GM23248 (cell line): ENCODE data around the gene FLT4. TPM values are rescaled to one million over a fixed set of nuclear protein-coding genes. Genes with fewer than 3 reads are reported as not detected.

Experiments used
- DNase-seq: peaks from one replicate; pipeline ENCODE4 v3.0.0-alpha.2; 2015
- H2AFZ ChIP-seq: fragments of 200-600 bp; sonication (generic); 2 replicates; pipeline ENCODE4 v1.6.1; 2016; ENCODE audit warnings: antibody characterized with exemption
- H3F3A ChIP-seq: fragments of 200-600 bp; sonication (generic); 2 replicates; pipeline ENCODE4 v1.6.1; 2016; ENCODE audit warnings: mild to moderate bottlenecking, antibody characterized with exemption, mixed run types; ENCODE audit not compliant: insufficient read depth
- H3K27ac ChIP-seq: fragments of 200-600 bp; sonication (generic); 2 replicates; pipeline ENCODE4 v1.5.1; 2016; ENCODE audit warnings: mild to moderate bottlenecking
- H3K27me3 ChIP-seq: fragments of 200-600 bp; sonication (generic); replicated peaks from 2 replicates; pipeline ENCODE4 v1.6.1; 2016; ENCODE audit warnings: mild to moderate bottlenecking; ENCODE audit not compliant: insufficient read depth
- H3K36me3 ChIP-seq: fragments of 200-600 bp; sonication (generic); 2 replicates; pipeline ENCODE4 v1.6.1; 2016; ENCODE audit warnings: low read depth, mild to moderate bottlenecking
- H3K4me1 ChIP-seq: fragments of 200-600 bp; sonication (generic); 2 replicates; pipeline ENCODE4 v1.6.1; 2016; ENCODE audit warnings: mild to moderate bottlenecking; ENCODE audit not compliant: insufficient read depth
- H3K4me2 ChIP-seq: fragments of 200-600 bp; sonication (generic); one replicate; pipeline ENCODE4 v1.6.1; 2016; ENCODE audit warnings: mild to moderate bottlenecking; ENCODE audit not compliant: unreplicated experiment
- H3K4me3 ChIP-seq: fragments of 200-600 bp; sonication (generic); 2 replicates; pipeline ENCODE4 v1.5.1; 2016; ENCODE audit warnings: mild to moderate bottlenecking
- H3K79me2 ChIP-seq: fragments of 200-600 bp; sonication (generic); 2 replicates; pipeline ENCODE4 v1.6.1; 2016; ENCODE audit warnings: mild to moderate bottlenecking; ENCODE audit not compliant: insufficient read depth
- H3K9ac ChIP-seq: fragments of 200-600 bp; sonication (generic); 2 replicates; pipeline ENCODE4 v1.6.1; 2016; ENCODE audit warnings: mild to moderate bottlenecking
- H3K9me2 ChIP-seq: fragments of 200-600 bp; sonication (generic); 2 replicates; pipeline ENCODE4 v1.6.1; 2016; ENCODE audit warnings: mixed run types, mild to moderate bottlenecking, moderate library complexity; ENCODE audit not compliant: insufficient read depth
- H3K9me3 ChIP-seq: fragments of 200-600 bp; sonication (generic); one replicate; pipeline ENCODE4 v1.6.1; 2017; ENCODE audit warnings: low read depth
- H4K20me1 ChIP-seq: fragments of 200-600 bp; sonication (generic); 2 replicates; pipeline ENCODE4 v1.6.0; 2016; ENCODE audit not compliant: insufficient read depth
- EZH2 ChIP-seq: fragments of 200-600 bp; sonication (generic); IDR thresholded peaks from 2 replicates; pipeline ENCODE4 v1.6.1; 2018; ENCODE audit warnings: antibody characterized with exemption, mild to moderate bottlenecking; ENCODE audit not compliant: insufficient read depth, poor library complexity, severe bottlenecking
- EZH2phosphoT487 ChIP-seq: fragments of 200-600 bp; sonication (generic); IDR thresholded peaks from 2 replicates; pipeline ENCODE4 v1.6.1; 2018; ENCODE audit warnings: antibody characterized with exemption, moderate library complexity, mild to moderate bottlenecking, low read depth; ENCODE audit not compliant: insufficient read depth
- WGBS, 2 experiments: methylation state at CpG; one replicate each; pipeline ENCODE4 v1.1.6; 2015 to 2017; ENCODE audit warnings: low lambda C conversion rate in 2 of 2, low coverage in 1 of 2; ENCODE audit errors: missing lambda C conversion rate in 2 of 2; 5-methylcytosine and 5-hydroxymethylcytosine counted together
- in situ Hi-C: fragments of 300-500 bp; cut with MboI; formaldehyde crosslinking; loops from 2 replicates; pipeline ENCODE4 v1.15.0; 2020
- polyA plus RNA-seq: library from polyadenylated mRNA; unstranded; fragments of >200 nt; fragmentation: Nextera tagmentation; extraction: Ambion mirVana; gene quantifications from 2 replicates; pipeline ENCODE4 v1.2.1, GENCODE V29; 2016
- total RNA-seq: library from RNA; depleted of rRNA; stranded (reverse); fragments of >200 nt; shearing (Covaris generic); gene quantifications from 2 replicates; pipeline ENCODE4 v1.2.3, GENCODE V29; 2014

FLT4 gene
- total and polyA plus RNA-seq, 2 experiments from 2014 or later, result not detected

DNA sequence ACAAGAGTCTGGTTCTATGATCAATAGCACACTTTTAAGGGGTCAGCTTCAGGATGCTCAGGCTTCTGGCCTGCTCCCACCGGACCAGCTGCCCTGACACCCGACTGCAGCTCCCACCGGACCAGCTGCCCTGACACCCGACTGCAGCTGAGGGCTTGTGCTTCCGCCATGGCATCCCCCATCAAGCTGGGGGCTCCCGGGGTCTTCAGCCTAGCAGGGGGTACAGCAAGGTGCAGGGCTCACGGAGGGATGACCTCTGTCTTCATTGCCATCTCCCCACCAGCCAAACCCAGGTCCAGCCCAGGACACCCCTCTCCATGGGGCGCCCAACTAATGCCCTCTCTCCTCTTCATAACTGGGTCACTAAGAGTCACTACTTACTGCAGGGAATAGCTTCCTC, 1.9 kb downstream of the FLT4 start:
- Histone ChIP-seq H4K20me1 (no peaks in the 10 kb centered on the region), H3K36me3 (no peaks in the 10 kb centered on the region), H3F3A (no peaks in the 10 kb centered on the region), H3K4me2 (no peak overlapping the region), H3K79me2 (no peaks in the 10 kb centered on the region), H3K4me3 (no peak overlapping the region), H3K9me2 (no peaks in the 10 kb centered on the region), H3K4me1 (no peaks in the 10 kb centered on the region), H2AFZ (no peak overlapping the region), H3K27ac (no peak overlapping the region), H3K9me3 (no peaks in the 10 kb centered on the region), H3K9ac (no peak overlapping the region), H3K27me3 (peaks cover 57% of the 10 kb centered on the region)
- in situ Hi-C loops, result no loop called here
- DNase-seq, result no peak
- no peak for TF ChIP-seq EZH2phosphoT487
- 78 to 85% methylated on average over 6 to 7 of the region's 8 CpGs for WGBS, 2 experiments

DNA sequence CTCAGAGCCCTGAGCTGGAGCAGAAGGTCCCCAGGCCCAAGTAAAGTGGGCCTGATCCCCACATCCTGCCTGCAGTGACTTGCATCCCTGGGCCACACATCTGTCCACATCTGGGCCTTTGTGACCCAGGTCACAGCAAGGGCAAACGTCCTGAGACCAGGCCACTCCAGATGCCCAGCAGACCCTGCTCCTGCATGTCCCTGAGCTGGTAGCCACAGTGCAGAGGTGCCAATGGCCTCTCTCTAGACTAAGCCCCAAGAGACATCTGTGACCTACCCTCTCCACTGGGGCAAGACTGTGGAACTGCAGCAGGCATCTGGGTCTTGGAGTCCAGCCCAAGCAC, 2.5 kb downstream of the FLT4 start:
- no peak overlapping the region for H3K27ac ChIP-seq
- H3K9me2 ChIP-seq, result no peaks in the 10 kb centered on the region
- TF ChIP-seq EZH2 (no peak), EZH2phosphoT487 (no peak)
- WGBS, 2 experiments, result 0% methylated on average over 1 of the region's 1 CpG
- H3F3A ChIP-seq, result no peaks in the 10 kb centered on the region
- no peak overlapping the region for H2AFZ ChIP-seq
- H3K9ac ChIP-seq, result no peak overlapping the region
- no peaks in the 10 kb centered on the region for H3K36me3 ChIP-seq
- no peaks in the 10 kb centered on the region for H3K79me2 ChIP-seq
- H3K9me3 ChIP-seq, result no peaks in the 10 kb centered on the region
- peaks cover 54% of the 10 kb centered on the region for H3K27me3 ChIP-seq
- in situ Hi-C loops, result no loop called here
- no peaks in the 10 kb centered on the region for H3K4me1 ChIP-seq
- H4K20me1 ChIP-seq, result no peaks in the 10 kb centered on the region
- H3K4me3 ChIP-seq, result no peak overlapping the region
- no peak overlapping the region for H3K4me2 ChIP-seq
- DNase-seq, result no peak

DNA sequence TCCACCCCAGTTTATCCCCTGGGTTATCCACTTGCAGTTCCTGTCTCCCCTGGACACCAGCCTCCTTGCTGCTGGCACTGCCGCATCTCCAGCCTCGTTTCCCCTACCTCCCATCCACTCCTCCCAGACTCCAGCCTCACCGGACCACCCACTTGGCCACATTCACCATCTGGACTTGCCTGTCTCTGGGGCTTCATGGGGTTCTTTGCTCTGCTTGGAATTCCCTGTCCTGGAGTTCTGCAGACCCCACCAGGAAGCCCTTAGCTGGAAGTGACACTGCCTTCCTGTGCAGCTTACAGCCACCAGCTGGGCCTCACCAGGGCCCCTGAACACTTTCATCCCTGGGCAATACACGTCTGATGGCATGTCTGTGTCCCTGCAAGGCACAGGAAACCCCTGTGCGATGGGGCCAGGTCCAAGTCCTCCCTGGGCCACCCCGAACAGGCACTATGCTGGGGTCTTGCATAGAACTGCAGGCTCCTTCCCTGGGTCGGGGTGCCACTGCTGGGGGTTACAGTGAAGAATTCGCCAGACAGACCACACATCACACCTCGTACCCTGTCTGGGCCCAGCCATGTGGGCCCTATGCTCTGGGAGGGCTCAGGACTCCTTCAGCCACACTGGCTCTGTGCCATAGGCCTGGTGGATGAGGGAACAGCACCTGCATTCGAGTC, 3.0 kb downstream of the FLT4 start:
- WGBS, 2 experiments, result 54 to 55% methylated on average over 10 of the region's 10 CpGs
- no peak overlapping the region for H3K9ac ChIP-seq
- H3K79me2 ChIP-seq, result no peaks in the 10 kb centered on the region
- H3K27me3 ChIP-seq, result peaks cover 49% of the 10 kb centered on the region
- H3K4me1 ChIP-seq, result no peaks in the 10 kb centered on the region
- TF ChIP-seq EZH2 (no peak), EZH2phosphoT487 (no peak)
- H3F3A ChIP-seq, result no peaks in the 10 kb centered on the region
- no peaks in the 10 kb centered on the region for H4K20me1 ChIP-seq
- H3K4me3 ChIP-seq, result no peak overlapping the region
- DNase-seq, result no peak
- H2AFZ ChIP-seq, result no peak overlapping the region
- no peaks in the 10 kb centered on the region for H3K9me2 ChIP-seq
- no peaks in the 10 kb centered on the region for H3K36me3 ChIP-seq
- H3K27ac ChIP-seq, result no peak overlapping the region
- in situ Hi-C loops, result no loop called here
- no peaks in the 10 kb centered on the region for H3K9me3 ChIP-seq
- no peak overlapping the region for H3K4me2 ChIP-seq

DNA sequence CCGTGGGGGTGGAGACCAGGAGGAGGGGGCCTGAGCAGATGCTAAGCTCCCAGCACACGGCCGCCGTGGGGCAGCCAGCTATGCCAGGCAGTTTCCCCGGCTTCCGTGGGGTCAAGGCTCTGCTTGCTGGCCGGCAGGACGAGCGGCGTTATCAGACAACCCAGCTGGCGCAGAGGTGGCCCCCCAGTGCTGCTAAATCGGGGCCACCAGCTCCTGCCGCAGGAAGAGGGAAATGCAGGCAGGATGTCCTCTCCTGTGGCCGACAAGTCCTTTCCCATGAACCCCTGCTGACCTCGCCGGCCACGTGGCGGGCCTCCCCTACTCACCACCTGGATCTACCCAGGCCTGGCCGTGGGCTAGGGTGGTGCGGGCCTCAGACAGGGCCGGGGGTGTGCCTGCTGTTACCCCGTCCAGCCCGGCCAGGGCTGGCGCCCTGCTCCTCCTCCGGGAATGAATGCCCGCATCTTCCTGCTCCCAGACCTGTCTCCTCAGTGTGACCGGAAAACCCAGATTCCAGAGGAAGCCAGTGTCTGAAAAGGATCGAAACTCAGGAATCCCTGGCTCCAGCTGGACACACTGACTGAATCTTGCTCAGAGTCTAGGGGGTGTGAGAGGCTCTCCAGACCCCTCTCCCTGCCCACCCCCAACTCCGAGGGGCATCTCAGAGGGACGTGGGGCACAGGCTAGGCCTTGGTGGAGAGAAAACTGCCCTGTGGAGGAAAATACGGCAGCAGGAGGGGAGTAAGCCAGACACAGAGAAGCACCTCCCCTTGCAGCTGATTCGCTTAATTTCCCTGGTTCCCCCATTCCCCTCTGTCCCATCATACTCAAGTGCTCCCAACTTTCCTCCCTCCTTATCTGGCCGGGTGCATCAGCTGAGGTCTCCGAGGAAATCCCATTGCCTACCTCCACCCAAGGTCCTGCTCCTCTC, 3.9 kb downstream of the FLT4 start:
- H3K9me2 ChIP-seq, result no peaks in the 10 kb centered on the region
- no peaks in the 10 kb centered on the region for H3F3A ChIP-seq
- no peaks in the 10 kb centered on the region for H3K4me1 ChIP-seq
- no peaks in the 10 kb centered on the region for H3K36me3 ChIP-seq
- no peak for TF ChIP-seq EZH2
- no peak for TF ChIP-seq EZH2phosphoT487
- H3K9ac ChIP-seq, result no peak overlapping the region
- H2AFZ ChIP-seq, result no peak overlapping the region
- no peaks in the 10 kb centered on the region for H3K79me2 ChIP-seq
- DNase-seq, result no peak
- no peaks in the 10 kb centered on the region for H4K20me1 ChIP-seq
- H3K4me3 ChIP-seq, result no peak overlapping the region
- no peaks in the 10 kb centered on the region for H3K9me3 ChIP-seq
- in situ Hi-C loops, result no loop called here
- H3K27ac ChIP-seq, result no peak overlapping the region
- WGBS, 2 experiments, result 46 to 50% methylated on average over 26 to 34 of the region's 34 CpGs
- no peak overlapping the region for H3K4me2 ChIP-seq
- H3K27me3 ChIP-seq, result peaks cover 40% of the 10 kb centered on the region
